ENCODE data around the gene ZNF561. TPM values are rescaled to one million over a fixed set of nuclear protein-coding genes. Genes with fewer than 3 reads are reported as not detected.

ZNF561 gene
- total RNA-seq, 1 donor from 2014 or later: 133 TPM

DNA sequence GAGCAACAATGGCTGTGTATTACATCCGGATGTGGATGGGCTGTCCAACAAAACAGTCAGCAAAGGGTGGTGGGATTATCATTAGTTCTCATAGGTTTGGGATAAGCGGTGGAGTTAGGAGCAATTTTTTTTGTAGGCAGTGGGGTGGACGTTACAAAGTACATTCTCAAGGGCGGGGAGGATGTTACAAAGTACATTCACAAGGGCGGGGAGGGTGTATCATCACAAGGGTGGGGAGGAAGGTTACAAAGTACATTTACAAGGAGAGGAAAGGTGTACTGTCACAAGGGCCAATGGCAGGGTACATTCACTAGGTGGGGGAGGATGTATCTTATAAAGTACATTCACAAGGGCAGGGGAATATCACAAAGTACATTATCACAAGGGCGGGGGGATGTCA lies 20.8 kb upstream of the ZNF561 start:
- H3K4me2 ChIP-seq (ENCODE audit: low read length): no peak overlapping the region
- H3K4me3 Mint-ChIP-seq (ENCODE audit: unreplicated experiment): no peak overlapping the region
- H3K27ac ChIP-seq (ENCODE audit: low read depth, low read length): no peak overlapping the region
- no peaks in the 10 kb centered on the region for H3K27me3 Mint-ChIP-seq (ENCODE audit: low read depth, unreplicated experiment)
- H3K4me3 ChIP-seq (ENCODE audit: insufficient read depth, low read depth, low read length): no peak overlapping the region
- H3K4me1 ChIP-seq (ENCODE audit: insufficient read depth, low read length): no peaks in the 10 kb centered on the region
- peaks cover 2% of the 10 kb centered on the region for H3K36me3 Mint-ChIP-seq (ENCODE audit: low read depth, unreplicated experiment)
- TF ChIP-seq CTCF (IDR thresholded peaks at IDR 0.05; ENCODE audit: insufficient read depth, low read depth, low read length) (no peak), EZH2 (IDR thresholded peaks at IDR 0.05; ENCODE audit: insufficient read depth, low read length) (no peak)
- peaks cover 6% of the 10 kb centered on the region for H3K79me2 ChIP-seq (ENCODE audit: insufficient read depth, low read length)
- H2AFZ ChIP-seq (ENCODE audit: low read depth, low read length): no peak overlapping the region
- H3K27ac Mint-ChIP-seq (ENCODE audit: unreplicated experiment): no peak overlapping the region
- no peaks in the 10 kb centered on the region for H3K9me3 ChIP-seq (ENCODE audit: insufficient read depth, low read depth, low read length)
- no peaks in the 10 kb centered on the region for H3K36me3 ChIP-seq (ENCODE audit: insufficient read depth, low read length)
- H4K20me1 ChIP-seq (ENCODE audit: insufficient read depth, low read length): no peaks in the 10 kb centered on the region
- H3K9ac ChIP-seq (ENCODE audit: low read length): no peak overlapping the region
- DNase-seq (ENCODE audit: low read depth): no peak
- H3K27me3 ChIP-seq (ENCODE audit: insufficient read depth, low read length): no peaks in the 10 kb centered on the region
- no peaks in the 10 kb centered on the region for H3K4me1 Mint-ChIP-seq (ENCODE audit: low read depth, unreplicated experiment)
- no peak for FAIRE-seq
- H3K9me3 Mint-ChIP-seq (ENCODE audit: unreplicated experiment): no peaks in the 10 kb centered on the region

- H3K4me1 Mint-ChIP-seq (ENCODE audit: low read depth, unreplicated experiment): no peaks in the 10 kb centered on the region
- no peak for FAIRE-seq
Measured at GRCh38 chr19:9640956-9641355, 19.9 kb upstream of the ZNF561 start.

More at GRCh38 chr19:9640956-9641355, 19.9 kb upstream of the ZNF561 start:
- H3K27me3 ChIP-seq (ENCODE audit: insufficient read depth, low read length): no peaks in the 10 kb centered on the region
- Mint-ChIP-seq H3K36me3 (ENCODE audit: low read depth, unreplicated experiment) (peaks cover 2% of the 10 kb centered on the region), H3K4me3 (ENCODE audit: unreplicated experiment) (no peak overlapping the region), H3K27me3 (ENCODE audit: low read depth, unreplicated experiment) (no peaks in the 10 kb centered on the region), H3K27ac (ENCODE audit: unreplicated experiment) (no peak overlapping the region), H3K9me3 (ENCODE audit: unreplicated experiment) (no peaks in the 10 kb centered on the region)
- no peak overlapping the region for H3K27ac ChIP-seq (ENCODE audit: low read depth, low read length)
- DNase-seq (ENCODE audit: low read depth): no peak
- no peak overlapping the region for H3K4me3 ChIP-seq (ENCODE audit: insufficient read depth, low read depth, low read length)
- H3K9me3 ChIP-seq (ENCODE audit: insufficient read depth, low read depth, low read length): no peaks in the 10 kb centered on the region
- no peak overlapping the region for H2AFZ ChIP-seq (ENCODE audit: low read depth, low read length)
- H4K20me1 ChIP-seq (ENCODE audit: insufficient read depth, low read length): no peaks in the 10 kb centered on the region
- no peak overlapping the region for H3K9ac ChIP-seq (ENCODE audit: low read length)
- TF ChIP-seq EZH2 (IDR thresholded peaks at IDR 0.05; ENCODE audit: insufficient read depth, low read length): no peak
- TF ChIP-seq CTCF (IDR thresholded peaks at IDR 0.05; ENCODE audit: insufficient read depth, low read depth, low read length): no peak
- no peaks in the 10 kb centered on the region for H3K4me1 ChIP-seq (ENCODE audit: insufficient read depth, low read length)
- no peaks in the 10 kb centered on the region for H3K36me3 ChIP-seq (ENCODE audit: insufficient read depth, low read length)
- H3K79me2 ChIP-seq (ENCODE audit: insufficient read depth, low read length): peaks cover 6% of the 10 kb centered on the region
- H3K4me2 ChIP-seq (ENCODE audit: low read length): no peak overlapping the region
